SK-N-SH treated with all-trans-retinoic acid at 6 μM for 48 hours (cell line): ENCODE results near the gene UTS2R.

Source experiments
- ATAC-seq: fragments of 200-7000 bp; cut with Tn5 transposase; 3 replicates; pipeline ENCODE4 v1.9.1; 2020; ENCODE audit warnings: mild to moderate bottlenecking, moderate library complexity
- ARNTL ChIP-seq: fragments of 450-650 bp; formaldehyde crosslinking; IDR thresholded peaks from 2 replicates; pipeline ENCODE4 v1.5.0; 2020; ENCODE audit warnings: low read depth, mild to moderate bottlenecking, moderate library complexity, borderline replicate concordance
- CSDC2 ChIP-seq: fragments of 250-450 bp; sonication (Bioruptor Pico); IDR thresholded peaks from 2 replicates; pipeline ENCODE4 v1.5.0; 2020; ENCODE audit warnings: mild to moderate bottlenecking, moderate library complexity
- CSRNP3 ChIP-seq: fragments of 250-450 bp; sonication (Bioruptor Pico); IDR thresholded peaks from 2 replicates; pipeline ENCODE4 v1.5.1; 2021; ENCODE audit warnings: mild to moderate bottlenecking, moderate library complexity
- ESRRG ChIP-seq: fragments of 250-450 bp; sonication (Bioruptor Pico); IDR thresholded peaks from 2 replicates; pipeline ENCODE4 v1.6.1; 2021; ENCODE audit warnings: mild to moderate bottlenecking
- GLIS3 ChIP-seq: fragments of 250-450 bp; sonication (Bioruptor Pico); IDR thresholded peaks from 2 replicates; pipeline ENCODE4 v1.5.0; 2020; ENCODE audit warnings: mild to moderate bottlenecking, moderate library complexity
- ISL1 ChIP-seq: fragments of 250-450 bp; sonication (Bioruptor Pico); IDR thresholded peaks from 2 replicates; pipeline ENCODE4 v2.1.2; 2022; ENCODE audit warnings: mild to moderate bottlenecking, moderate library complexity
- OSR1 ChIP-seq: fragments of 250-450 bp; sonication (Bioruptor Pico); IDR thresholded peaks from 2 replicates; pipeline ENCODE4 v1.8.0; 2022; ENCODE audit warnings: moderate library complexity, mild to moderate bottlenecking, inconsistent platforms
- PATZ1 ChIP-seq: fragments of 250-450 bp; sonication (Bioruptor Pico); IDR thresholded peaks from 2 replicates; pipeline ENCODE4 v1.8.0; 2020; ENCODE audit warnings: mild to moderate bottlenecking, moderate library complexity, borderline replicate concordance
- PPARA ChIP-seq: fragments of 250-450 bp; sonication (Bioruptor Pico); IDR thresholded peaks from 2 replicates; pipeline ENCODE4 v1.5.0; 2020; ENCODE audit warnings: mild to moderate bottlenecking, borderline replicate concordance
- RARB ChIP-seq: fragments of 250-450 bp; sonication (Bioruptor Pico); IDR thresholded peaks from 2 replicates; pipeline ENCODE4 v1.8.0; 2021; ENCODE audit warnings: mild to moderate bottlenecking, moderate library complexity
- SNAI2 ChIP-seq: fragments of 250-450 bp; sonication (Bioruptor Pico); IDR thresholded peaks from 2 replicates; pipeline ENCODE4 v1.5.0; 2020; ENCODE audit warnings: mild to moderate bottlenecking, moderate library complexity
- TCF4 ChIP-seq: fragments of 250-450 bp; sonication (Bioruptor Pico); IDR thresholded peaks from 2 replicates; pipeline ENCODE4 v1.8.0; 2021; ENCODE audit warnings: mild to moderate bottlenecking, moderate library complexity, borderline replicate concordance
- ZC3H10 ChIP-seq: fragments of 250-450 bp; sonication (Bioruptor Pico); IDR thresholded peaks from 2 replicates; pipeline ENCODE4 v1.5.1; 2021; ENCODE audit warnings: mild to moderate bottlenecking, moderate library complexity
- ZFP3 ChIP-seq: fragments of 250-450 bp; sonication (Bioruptor Pico); IDR thresholded peaks from 2 replicates; pipeline ENCODE4 v1.5.0; 2020; ENCODE audit warnings: mild to moderate bottlenecking, moderate library complexity
- ZFP30 ChIP-seq: fragments of 450-650 bp; formaldehyde crosslinking; IDR thresholded peaks from 2 replicates; pipeline ENCODE4 v1.5.0; 2022; ENCODE audit warnings: mild to moderate bottlenecking, moderate library complexity
- ZNF565 ChIP-seq: fragments of 450-650 bp; formaldehyde crosslinking; conservative IDR thresholded peaks from 2 replicates; pipeline ENCODE4 v1.5.0; 2020; ENCODE audit warnings: low read depth, mild to moderate bottlenecking, moderate library complexity
- ZNF70 ChIP-seq: fragments of 450-650 bp; formaldehyde crosslinking; IDR thresholded peaks from 2 replicates; pipeline ENCODE4 v1.5.0; 2020; ENCODE audit warnings: mild to moderate bottlenecking, moderate library complexity
- ZNF8 ChIP-seq: fragments of 450-650 bp; formaldehyde crosslinking; IDR thresholded peaks from 2 replicates; pipeline ENCODE4 v1.5.0; 2020; ENCODE audit warnings: mild to moderate bottlenecking, moderate library complexity
- TF ChIP-seq, protein P1 (sequence below): fragments of 250-450 bp; sonication (Bioruptor Pico); IDR thresholded peaks from 2 replicates; pipeline ENCODE4 v1.5.1; 2020; ENCODE audit warnings: low read depth, mild to moderate bottlenecking, moderate library complexity
- TF ChIP-seq, protein P2 (sequence below): fragments of 250-450 bp; sonication (Bioruptor Pico); IDR thresholded peaks from 2 replicates; pipeline ENCODE4 v1.8.0; 2021; ENCODE audit warnings: low read depth, mild to moderate bottlenecking, moderate library complexity, borderline replicate concordance

Gene UTS2R

DNA sequence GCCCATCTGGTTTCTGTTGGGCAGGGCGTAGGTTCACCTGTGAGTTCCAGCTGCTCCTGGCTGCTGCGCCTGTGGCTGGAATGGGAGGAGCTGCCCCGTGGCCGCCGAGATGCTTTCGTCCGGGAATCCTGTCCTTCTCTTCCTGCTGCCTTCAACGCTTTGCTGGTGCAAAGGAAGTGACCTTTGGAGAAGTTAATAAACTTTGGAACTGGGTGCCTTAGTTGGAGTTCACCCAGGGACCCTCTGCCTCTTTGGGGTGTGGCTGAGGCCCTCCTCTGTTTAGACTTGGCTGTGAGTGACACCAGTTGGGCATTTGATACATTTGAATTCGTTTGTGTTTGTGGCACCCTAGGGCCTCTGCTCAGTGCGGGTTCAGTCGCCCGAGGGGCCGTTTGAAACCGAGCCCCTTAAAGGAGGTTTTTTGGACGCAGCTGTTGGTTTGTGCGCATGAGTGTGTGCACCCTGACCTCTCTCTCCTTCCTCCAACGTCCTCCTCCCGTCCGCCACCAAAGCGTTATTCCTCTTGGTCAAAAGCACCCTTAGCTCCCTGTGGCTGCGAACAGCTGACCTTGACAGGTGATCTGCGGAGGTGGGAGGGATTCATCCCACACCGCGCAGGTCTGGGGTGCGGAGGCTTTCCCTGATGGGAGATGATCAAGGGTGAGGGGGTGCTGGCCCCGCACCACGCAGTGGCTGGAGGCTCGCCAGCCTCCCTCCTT, 29.0 kb upstream of the UTS2R start:
- TF ChIP-seq, protein P1, sequence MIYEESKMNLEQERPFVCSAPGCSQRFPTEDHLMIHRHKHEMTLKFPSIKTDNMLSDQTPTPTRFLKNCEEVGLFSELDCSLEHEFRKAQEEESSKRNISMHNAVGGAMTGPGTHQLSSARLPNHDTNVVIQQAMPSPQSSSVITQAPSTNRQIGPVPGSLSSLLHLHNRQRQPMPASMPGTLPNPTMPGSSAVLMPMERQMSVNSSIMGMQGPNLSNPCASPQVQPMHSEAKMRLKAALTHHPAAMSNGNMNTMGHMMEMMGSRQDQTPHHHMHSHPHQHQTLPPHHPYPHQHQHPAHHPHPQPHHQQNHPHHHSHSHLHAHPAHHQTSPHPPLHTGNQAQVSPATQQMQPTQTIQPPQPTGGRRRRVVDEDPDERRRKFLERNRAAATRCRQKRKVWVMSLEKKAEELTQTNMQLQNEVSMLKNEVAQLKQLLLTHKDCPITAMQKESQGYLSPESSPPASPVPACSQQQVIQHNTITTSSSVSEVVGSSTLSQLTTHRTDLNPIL, result no peak
- TF ChIP-seq ISL1 (no peak), ZFP30 (no peak), PATZ1 (CRISPR knock-in tag) (no peak)
- no peak for ATAC-seq

DNA sequence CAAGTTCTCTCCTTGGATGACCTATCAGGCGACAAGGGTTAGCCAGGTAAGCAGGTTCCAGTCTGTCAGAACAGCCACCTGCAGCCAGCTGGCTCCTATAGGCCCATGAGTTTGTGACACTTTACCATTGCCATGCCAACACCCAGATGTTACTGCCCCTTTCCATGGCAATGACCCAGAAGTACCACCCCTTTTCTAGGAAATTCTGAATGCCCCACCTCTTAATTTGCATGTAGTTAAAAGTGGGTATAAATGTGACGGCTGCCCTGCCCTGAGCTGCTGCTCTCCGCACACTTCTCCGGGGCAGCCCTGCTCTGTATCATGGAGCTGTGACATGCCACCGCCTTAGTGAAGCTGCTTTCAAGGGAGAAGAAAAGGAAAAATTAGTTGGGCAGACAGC, 28.0 kb upstream of the UTS2R start:
- ATAC-seq, result no peak

More for the DNA sequence above, 28.0 kb upstream of the UTS2R start:
- TF ChIP-seq ESRRG (CRISPR knock-in tag) (no peak), TCF4 (CRISPR knock-in tag) (no peak), ZNF70 (no peak), PATZ1 (CRISPR knock-in tag) (no peak), ZC3H10 (CRISPR knock-in tag) (no peak), GLIS3 (CRISPR knock-in tag) (no peak), OSR1 (CRISPR knock-in tag) (no peak), CSRNP3 (CRISPR knock-in tag) (no peak), PPARA (CRISPR knock-in tag) (no peak), ZNF8 (CRISPR knock-in tag) (no peak), CSDC2 (CRISPR knock-in tag) (no peak), ARNTL (no peak), RARB (CRISPR knock-in tag) (no peak), ZNF565 (CRISPR knock-in tag) (no peak), ZFP3 (CRISPR knock-in tag) (no peak), ISL1 (no peak), SNAI2 (CRISPR knock-in tag) (no peak)
- TF ChIP-seq, protein P2, sequence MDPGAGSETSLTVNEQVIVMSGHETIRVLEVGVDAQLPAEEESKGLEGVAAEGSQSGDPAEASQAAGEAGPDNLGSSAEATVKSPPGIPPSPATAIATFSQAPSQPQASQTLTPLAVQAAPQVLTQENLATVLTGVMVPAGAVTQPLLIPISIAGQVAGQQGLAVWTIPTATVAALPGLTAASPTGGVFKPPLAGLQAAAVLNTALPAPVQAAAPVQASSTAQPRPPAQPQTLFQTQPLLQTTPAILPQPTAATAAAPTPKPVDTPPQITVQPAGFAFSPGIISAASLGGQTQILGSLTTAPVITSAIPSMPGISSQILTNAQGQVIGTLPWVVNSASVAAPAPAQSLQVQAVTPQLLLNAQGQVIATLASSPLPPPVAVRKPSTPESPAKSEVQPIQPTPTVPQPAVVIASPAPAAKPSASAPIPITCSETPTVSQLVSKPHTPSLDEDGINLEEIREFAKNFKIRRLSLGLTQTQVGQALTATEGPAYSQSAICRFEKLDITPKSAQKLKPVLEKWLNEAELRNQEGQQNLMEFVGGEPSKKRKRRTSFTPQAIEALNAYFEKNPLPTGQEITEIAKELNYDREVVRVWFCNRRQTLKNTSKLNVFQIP, result no peak
- TF ChIP-seq, protein P1, result no peak
